Mesendoderm (in vitro differentiated cells): ENCODE results near the gene HADH.

Source experiments
- DNase-seq: peaks from one replicate; pipeline ENCODE4 v3.0.0; 2013
- H2AK5ac ChIP-seq: 2 replicates; pipeline ENCODE4 v1.6.1; 2013; ENCODE audit warnings: low read length, inconsistent platforms
- H2BK120ac ChIP-seq: 2 replicates; pipeline ENCODE4 v1.6.1; 2013; ENCODE audit warnings: low read depth, mild to moderate bottlenecking, low read length, moderate library complexity, mixed read lengths
- H2BK15ac ChIP-seq: replicated peaks from 2 replicates; pipeline ENCODE4 v1.6.1; 2013; ENCODE audit warnings: low read depth, mild to moderate bottlenecking, moderate library complexity
- H2BK5ac ChIP-seq: 2 replicates; pipeline ENCODE4 v1.6.1; 2013; ENCODE audit warnings: low read length, inconsistent platforms
- H3K18ac ChIP-seq: 2 replicates; pipeline ENCODE4 v1.6.1; 2013; ENCODE audit warnings: mild to moderate bottlenecking, low read length, mixed read lengths
- H3K23ac ChIP-seq: one replicate; pipeline ENCODE4 v1.6.1; 2013; ENCODE audit warnings: low read length
- H3K27ac ChIP-seq: 2 replicates; pipeline ENCODE4 v1.5.1; 2013; ENCODE audit warnings: low read depth, mild to moderate bottlenecking, inconsistent platforms, low read length, moderate library complexity
- H3K27me3 ChIP-seq: 2 replicates; pipeline ENCODE4 v1.6.1; 2013; ENCODE audit warnings: low read length, control low read depth, mild to moderate bottlenecking, inconsistent platforms; ENCODE audit not compliant: insufficient read depth, poor library complexity
- H3K36me3 ChIP-seq: 2 replicates; pipeline ENCODE4 v1.6.1; 2013; ENCODE audit warnings: low read length, inconsistent platforms; ENCODE audit not compliant: control insufficient read depth, insufficient read depth
- H3K4ac ChIP-seq: one replicate; pipeline ENCODE4 v1.6.1; 2013; ENCODE audit warnings: low read depth, mild to moderate bottlenecking, low read length, moderate library complexity
- H3K4me1 ChIP-seq: 2 replicates; pipeline ENCODE4 v1.6.1; 2013; ENCODE audit warnings: low read depth, low read length, inconsistent platforms; ENCODE audit not compliant: control insufficient read depth
- H3K4me2 ChIP-seq: 2 replicates; pipeline ENCODE4 v1.6.1; 2013; ENCODE audit warnings: low read length
- H3K4me3 ChIP-seq: 2 replicates; pipeline ENCODE4 v1.5.1; 2013; ENCODE audit warnings: mild to moderate bottlenecking, low read length
- H3K56ac ChIP-seq: one replicate; pipeline ENCODE4 v1.6.1; 2013; ENCODE audit warnings: low read length
- H3K79me1 ChIP-seq: 2 replicates; pipeline ENCODE4 v1.6.1; 2013; ENCODE audit warnings: low read length, inconsistent platforms
- H3K79me2 ChIP-seq: 2 replicates; pipeline ENCODE4 v1.6.1; 2013; ENCODE audit warnings: mild to moderate bottlenecking, low read length; ENCODE audit not compliant: control insufficient read depth, insufficient read depth
- H3K9ac ChIP-seq: 2 replicates; pipeline ENCODE4 v1.6.1; 2013; ENCODE audit warnings: low read length, inconsistent platforms
- H4K5ac ChIP-seq: one replicate; pipeline ENCODE4 v1.6.1; 2013; ENCODE audit warnings: low read length
- H4K8ac ChIP-seq: one replicate; pipeline ENCODE4 v1.6.1; 2013; ENCODE audit warnings: low read depth, mild to moderate bottlenecking, control low read depth, low read length, moderate library complexity
- WGBS: extraction: QIAGEN DNeasy Blood & Tissue Kit; methylation state at CpG from one replicate; pipeline ENCODE4 v1.1.7; 2013; ENCODE audit warnings: low lambda C conversion rate, missing lambda C conversion rate; ENCODE audit not compliant: insufficient coverage; ENCODE audit errors: extremely low coverage; 5-methylcytosine and 5-hydroxymethylcytosine counted together

Gene HADH

GRCh38 chr4:108051343-108051742 is 61.7 kb downstream of the HADH start:
- H3K27me3 ChIP-seq, result no peaks in the 10 kb centered on the region
- H2AK5ac ChIP-seq, result no peak overlapping the region
- H3K56ac ChIP-seq, result no peak overlapping the region
- no peak overlapping the region for H2BK15ac ChIP-seq
- no peaks in the 10 kb centered on the region for H3K79me2 ChIP-seq
- no peak overlapping the region for H3K18ac ChIP-seq
- H4K8ac ChIP-seq, result no peak overlapping the region
- H2BK5ac ChIP-seq, result no peak overlapping the region
- H3K4me2 ChIP-seq, result no peak overlapping the region
- no peaks in the 10 kb centered on the region for H3K4me1 ChIP-seq
- H3K36me3 ChIP-seq, result no peaks in the 10 kb centered on the region
- no peak overlapping the region for H3K23ac ChIP-seq
- no peak overlapping the region for H2BK120ac ChIP-seq
- H3K4me3 ChIP-seq, result no peak overlapping the region
- H3K4ac ChIP-seq, result no peak overlapping the region
- no peak for DNase-seq
- H3K27ac ChIP-seq, result no peak overlapping the region
- WGBS, result no CpG with 5 or more reads among the region's 10 CpGs
- H3K79me1 ChIP-seq, result no peaks in the 10 kb centered on the region
- H3K9ac ChIP-seq, result no peak overlapping the region
- H4K5ac ChIP-seq, result no peak overlapping the region

GRCh38 chr4:108052558-108053120 is 63.0 kb downstream of the HADH start:
- Histone ChIP-seq H3K27ac (no peak overlapping the region), H3K79me1 (no peaks in the 10 kb centered on the region), H4K5ac (no peak overlapping the region), H3K79me2 (no peaks in the 10 kb centered on the region), H2BK5ac (no peak overlapping the region), H3K9ac (no peak overlapping the region), H3K4me1 (no peaks in the 10 kb centered on the region), H2BK15ac (no peak overlapping the region), H3K4me2 (no peak overlapping the region), H3K36me3 (no peaks in the 10 kb centered on the region), H2BK120ac (no peak overlapping the region), H3K4me3 (no peak overlapping the region), H3K23ac (no peak overlapping the region), H3K27me3 (no peaks in the 10 kb centered on the region), H3K4ac (no peak overlapping the region), H3K56ac (no peak overlapping the region), H2AK5ac (no peak overlapping the region), H3K18ac (no peak overlapping the region), H4K8ac (no peak overlapping the region)
- whole genome bisulfite sequencing, result no CpG with 5 or more reads among the region's 2 CpGs
- DNase-seq, result no peak

- H3K9ac ChIP-seq, result no peak overlapping the region
- no peak overlapping the region for H3K4me3 ChIP-seq
- no CpG with 5 or more reads among the region's 1 CpG for WGBS
- H3K27ac ChIP-seq, result no peak overlapping the region
- no peak overlapping the region for H3K56ac ChIP-seq
- H3K27me3 ChIP-seq, result no peaks in the 10 kb centered on the region
- no peak overlapping the region for H3K18ac ChIP-seq
- H3K79me1 ChIP-seq, result no peaks in the 10 kb centered on the region
- no peak overlapping the region for H2BK120ac ChIP-seq
- no peak overlapping the region for H3K4ac ChIP-seq
- no peak overlapping the region for H2BK5ac ChIP-seq
- no peaks in the 10 kb centered on the region for H3K36me3 ChIP-seq
- H3K4me2 ChIP-seq, result no peak overlapping the region
- H4K8ac ChIP-seq, result no peak overlapping the region
- no peaks in the 10 kb centered on the region for H3K79me2 ChIP-seq
- H3K4me1 ChIP-seq, result no peaks in the 10 kb centered on the region
- no peak overlapping the region for H2AK5ac ChIP-seq
- no peak overlapping the region for H4K5ac ChIP-seq
- DNase-seq, result no peak
- H2BK15ac ChIP-seq, result no peak overlapping the region
- H3K23ac ChIP-seq, result no peak overlapping the region
Measured at GRCh38 chr4:108053251-108053711, 63.6 kb downstream of the HADH start.

GRCh38 chr4:108054025-108054638 is 64.4 kb downstream of the HADH start:
- no peaks in the 10 kb centered on the region for H3K79me2 ChIP-seq
- no CpG with 5 or more reads among the region's 16 CpGs for WGBS

GRCh38 chr4:108055787-108056186 is 66.1 kb downstream of the HADH start:
- Histone ChIP-seq H3K36me3 (no peaks in the 10 kb centered on the region), H2BK15ac (no peak overlapping the region), H3K4ac (no peak overlapping the region), H3K79me2 (no peaks in the 10 kb centered on the region), H3K23ac (no peak overlapping the region), H4K5ac (no peak overlapping the region), H3K27ac (no peak overlapping the region), H2BK120ac (no peak overlapping the region), H4K8ac (no peak overlapping the region), H2AK5ac (no peak overlapping the region), H3K4me3 (no peak overlapping the region), H3K56ac (no peak overlapping the region), H2BK5ac (no peak overlapping the region), H3K18ac (no peak overlapping the region), H3K27me3 (no peaks in the 10 kb centered on the region), H3K4me2 (no peak overlapping the region), H3K9ac (no peak overlapping the region), H3K79me1 (no peaks in the 10 kb centered on the region), H3K4me1 (no peaks in the 10 kb centered on the region)
- no peak for DNase-seq
- WGBS, result no CpG with 5 or more reads among the region's 3 CpGs

More at GRCh38 chr4:108054025-108054638, 64.4 kb downstream of the HADH start:
- Histone ChIP-seq H2AK5ac (no peak overlapping the region), H3K9ac (no peak overlapping the region), H2BK5ac (no peak overlapping the region), H3K4me2 (no peak overlapping the region), H3K4me3 (no peak overlapping the region), H3K4ac (no peak overlapping the region), H3K27ac (no peak overlapping the region), H3K27me3 (no peaks in the 10 kb centered on the region), H3K36me3 (no peaks in the 10 kb centered on the region), H3K79me1 (no peaks in the 10 kb centered on the region), H3K56ac (no peak overlapping the region), H3K4me1 (no peaks in the 10 kb centered on the region), H2BK120ac (no peak overlapping the region), H3K23ac (no peak overlapping the region), H4K8ac (no peak overlapping the region), H3K18ac (no peak overlapping the region), H2BK15ac (no peak overlapping the region), H4K5ac (no peak overlapping the region)
- DNase-seq, result no peak

GRCh38 chr4:108056418-108056817 is 66.7 kb downstream of the HADH start:
- H3K27ac ChIP-seq, result no peak overlapping the region
- no peaks in the 10 kb centered on the region for H3K79me1 ChIP-seq
- no peak overlapping the region for H3K4ac ChIP-seq
- no peak overlapping the region for H2BK120ac ChIP-seq
- H3K23ac ChIP-seq, result no peak overlapping the region
- H3K18ac ChIP-seq, result no peak overlapping the region
- H2BK15ac ChIP-seq, result no peak overlapping the region
- no peaks in the 10 kb centered on the region for H3K36me3 ChIP-seq
- no peak overlapping the region for H3K9ac ChIP-seq
- DNase-seq, result no peak
- no peak overlapping the region for H2AK5ac ChIP-seq
- no peak overlapping the region for H2BK5ac ChIP-seq
- H4K5ac ChIP-seq, result no peak overlapping the region
- no peak overlapping the region for H4K8ac ChIP-seq
- H3K27me3 ChIP-seq, result no peaks in the 10 kb centered on the region
- whole genome bisulfite sequencing, result no CpG with 5 or more reads among the region's 6 CpGs
- no peak overlapping the region for H3K56ac ChIP-seq
- H3K4me2 ChIP-seq, result no peak overlapping the region
- no peaks in the 10 kb centered on the region for H3K79me2 ChIP-seq
- H3K4me1 ChIP-seq, result no peaks in the 10 kb centered on the region
- H3K4me3 ChIP-seq, result no peak overlapping the region
